22Rv1 (cell line): Measurements from ENCODE around the gene ELP4.
A peak's percentile ranks its signal among the peaks of the same experiment; 100 is the strongest.

Experiments used
- H3K27ac ChIP-seq: fragments of 450-650 bp; 2 replicates; pipeline ENCODE4 v1.5.1; 2017
- ZFX ChIP-seq: fragments of 450-650 bp; IDR thresholded peaks from 2 replicates; pipeline ENCODE4 v1.6.1; 2017; ENCODE audit warnings: antibody characterized with exemption, borderline replicate concordance
- TF ChIP-seq, protein P1 (sequence below): fragments of 450-650 bp; IDR thresholded peaks from 2 replicates; pipeline ENCODE4 v1.5.1; 2017; ENCODE audit warnings: mild to moderate bottlenecking

The ELP4 gene, protein sequence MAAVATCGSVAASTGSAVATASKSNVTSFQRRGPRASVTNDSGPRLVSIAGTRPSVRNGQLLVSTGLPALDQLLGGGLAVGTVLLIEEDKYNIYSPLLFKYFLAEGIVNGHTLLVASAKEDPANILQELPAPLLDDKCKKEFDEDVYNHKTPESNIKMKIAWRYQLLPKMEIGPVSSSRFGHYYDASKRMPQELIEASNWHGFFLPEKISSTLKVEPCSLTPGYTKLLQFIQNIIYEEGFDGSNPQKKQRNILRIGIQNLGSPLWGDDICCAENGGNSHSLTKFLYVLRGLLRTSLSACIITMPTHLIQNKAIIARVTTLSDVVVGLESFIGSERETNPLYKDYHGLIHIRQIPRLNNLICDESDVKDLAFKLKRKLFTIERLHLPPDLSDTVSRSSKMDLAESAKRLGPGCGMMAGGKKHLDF

DNA sequence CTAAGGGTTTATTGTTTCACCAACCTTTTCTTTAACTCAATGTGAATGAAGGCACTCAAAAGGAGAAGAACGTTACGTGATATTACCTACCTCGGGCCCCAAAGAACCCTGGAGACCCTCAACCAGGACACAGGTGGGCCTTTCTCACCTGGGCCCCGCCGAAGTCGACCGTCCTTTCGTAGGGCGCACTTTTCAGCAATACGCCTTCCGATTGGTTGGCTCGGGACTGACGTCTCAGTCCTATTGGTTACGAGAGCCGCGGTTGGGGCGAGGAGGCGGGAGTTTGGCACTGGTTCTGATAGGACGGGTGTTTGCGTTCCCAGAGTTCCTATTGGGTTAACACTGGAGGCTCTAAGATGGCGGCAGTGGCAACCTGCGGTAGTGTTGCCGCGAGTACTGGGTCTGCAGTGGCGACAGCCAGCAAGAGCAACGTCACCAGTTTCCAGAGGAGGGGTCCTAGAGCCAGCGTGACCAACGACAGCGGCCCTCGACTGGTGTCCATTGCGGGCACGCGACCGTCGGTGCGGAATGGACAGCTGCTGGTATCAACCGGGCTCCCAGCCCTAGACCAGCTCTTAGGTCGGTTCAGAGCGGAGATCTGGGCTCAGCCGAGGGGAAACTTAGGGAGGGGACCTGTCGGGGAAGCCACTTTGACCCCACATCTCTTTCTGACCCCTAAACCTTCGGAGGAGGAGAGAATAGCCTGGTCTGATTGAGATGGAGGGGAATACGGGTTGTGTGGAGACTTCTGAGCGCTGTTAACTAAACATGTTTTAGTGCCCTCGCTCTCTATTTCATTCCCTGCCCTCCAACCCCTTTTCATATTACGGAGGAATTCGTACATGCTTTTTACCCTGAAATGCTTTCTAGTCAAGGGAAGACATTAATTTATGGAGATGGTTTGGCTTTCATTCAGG, at the start of gene ELP4, which contains the start of gene IMMP1L:
Gene ELP4 (plus strand): TSS at position 339 of the 917 bp plus-strand sequence. CDS start 18 bp downstream, at position 357.
Gene IMMP1L (minus strand): TSS at position 194 of the 917 bp plus-strand sequence. CDS start 46,346 bp downstream, outside the sequence.
- no peak for TF ChIP-seq ZFX
- TF ChIP-seq, protein P1, sequence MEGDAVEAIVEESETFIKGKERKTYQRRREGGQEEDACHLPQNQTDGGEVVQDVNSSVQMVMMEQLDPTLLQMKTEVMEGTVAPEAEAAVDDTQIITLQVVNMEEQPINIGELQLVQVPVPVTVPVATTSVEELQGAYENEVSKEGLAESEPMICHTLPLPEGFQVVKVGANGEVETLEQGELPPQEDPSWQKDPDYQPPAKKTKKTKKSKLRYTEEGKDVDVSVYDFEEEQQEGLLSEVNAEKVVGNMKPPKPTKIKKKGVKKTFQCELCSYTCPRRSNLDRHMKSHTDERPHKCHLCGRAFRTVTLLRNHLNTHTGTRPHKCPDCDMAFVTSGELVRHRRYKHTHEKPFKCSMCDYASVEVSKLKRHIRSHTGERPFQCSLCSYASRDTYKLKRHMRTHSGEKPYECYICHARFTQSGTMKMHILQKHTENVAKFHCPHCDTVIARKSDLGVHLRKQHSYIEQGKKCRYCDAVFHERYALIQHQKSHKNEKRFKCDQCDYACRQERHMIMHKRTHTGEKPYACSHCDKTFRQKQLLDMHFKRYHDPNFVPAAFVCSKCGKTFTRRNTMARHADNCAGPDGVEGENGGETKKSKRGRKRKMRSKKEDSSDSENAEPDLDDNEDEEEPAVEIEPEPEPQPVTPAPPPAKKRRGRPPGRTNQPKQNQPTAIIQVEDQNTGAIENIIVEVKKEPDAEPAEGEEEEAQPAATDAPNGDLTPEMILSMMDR, result no peak
- H3K27ac ChIP-seq, result peak within 1 kb of the TSS; percentile 73

DNA sequence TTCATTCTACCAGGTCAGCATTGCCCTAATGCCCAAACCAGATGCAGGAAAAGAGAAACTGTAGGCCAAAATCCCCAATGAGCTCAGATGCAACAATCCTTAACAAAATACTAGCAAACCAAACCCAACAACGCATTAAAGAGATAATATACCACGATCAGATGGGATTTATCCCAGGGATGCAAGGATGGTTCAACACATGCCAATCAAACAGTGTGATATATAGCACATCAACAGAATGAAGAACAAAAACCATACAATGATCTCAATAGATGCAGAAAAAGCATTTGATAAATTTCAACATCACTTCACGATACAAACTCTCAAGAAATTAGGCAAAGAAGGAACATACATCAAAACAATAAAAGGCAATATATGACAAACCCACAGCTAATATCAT, 45.1 kb upstream of the ELP4 start:
- no peak for TF ChIP-seq ZFX
- TF ChIP-seq, protein P1, result no peak
- H3K27ac ChIP-seq, result no peak overlapping the region

DNA sequence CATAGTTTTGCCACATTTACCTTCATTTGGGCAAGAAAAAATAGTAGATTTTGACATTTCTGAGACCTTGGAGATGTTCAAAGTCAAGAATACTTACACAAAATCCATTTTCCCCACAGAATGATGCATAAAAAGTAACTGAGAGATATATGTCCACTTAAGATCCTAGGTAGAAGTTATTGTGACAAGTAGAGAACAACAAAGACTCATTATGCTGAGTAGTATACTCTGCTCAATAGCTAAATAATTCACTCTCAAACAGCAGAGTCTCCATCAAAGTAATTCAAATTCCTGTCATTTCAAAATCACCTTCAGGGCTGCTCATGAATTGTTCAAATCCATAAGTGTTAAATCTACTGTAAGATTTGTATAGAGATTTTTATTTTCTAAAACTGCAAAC, 35.5 kb upstream of the ELP4 start:
- H3K27ac ChIP-seq, result no peak overlapping the region
- TF ChIP-seq, protein P1, result no peak
- TF ChIP-seq ZFX, result no peak

DNA sequence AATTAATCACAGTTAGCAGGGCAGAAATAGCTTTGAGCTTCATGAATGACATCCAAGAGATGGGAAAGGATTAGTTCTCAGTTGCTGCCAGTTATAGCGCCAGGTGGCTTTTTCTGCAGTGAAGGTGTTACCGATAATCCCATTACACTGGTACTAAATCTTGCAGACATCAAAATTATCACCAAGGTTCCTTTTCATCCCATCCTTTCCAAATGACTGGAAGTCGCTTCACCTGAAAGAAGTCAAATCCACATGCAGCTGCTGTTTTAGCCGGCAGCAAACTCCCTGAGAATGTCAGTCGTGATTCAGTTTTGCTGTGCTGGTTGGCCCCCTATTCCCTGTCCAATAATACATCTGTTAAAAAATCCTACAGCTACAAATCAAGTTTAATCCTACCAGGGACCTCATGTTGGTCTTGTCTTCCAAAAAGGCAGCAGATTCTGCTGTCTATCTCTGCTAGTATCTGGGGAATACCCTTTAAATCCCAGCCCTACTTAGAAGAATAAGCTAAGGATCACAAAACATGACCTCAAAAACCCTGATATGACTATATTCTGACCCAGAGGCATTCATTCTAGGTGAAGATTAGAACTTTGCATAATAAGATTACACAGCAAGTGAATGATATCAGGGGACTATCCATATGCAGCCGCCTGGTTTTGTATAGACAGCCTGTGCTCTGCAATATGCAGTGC, 31.9 kb upstream of the ELP4 start:
- H3K27ac ChIP-seq, result no peak overlapping the region
- TF ChIP-seq, protein P1, result no peak
- TF ChIP-seq ZFX, result no peak

DNA sequence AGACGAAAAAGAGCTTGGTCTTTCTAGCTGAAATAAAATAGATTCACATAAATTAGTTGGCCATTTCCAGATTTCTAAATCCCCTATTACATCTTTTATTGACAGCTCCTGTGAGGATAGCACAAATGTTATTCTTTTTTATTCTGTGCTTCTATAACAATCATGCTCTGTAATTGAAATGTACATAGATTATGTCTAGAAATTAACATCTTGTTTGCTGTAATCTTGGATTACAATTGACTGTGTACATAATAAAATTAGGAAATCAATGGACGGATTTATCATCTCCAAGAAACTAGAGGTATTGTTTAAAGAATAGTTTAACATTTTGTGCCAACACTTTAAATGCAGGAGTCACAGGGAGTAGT, 31.4 kb upstream of the ELP4 start:
- no peak overlapping the region for H3K27ac ChIP-seq
- no peak for TF ChIP-seq ZFX
- TF ChIP-seq, protein P1, result no peak

DNA sequence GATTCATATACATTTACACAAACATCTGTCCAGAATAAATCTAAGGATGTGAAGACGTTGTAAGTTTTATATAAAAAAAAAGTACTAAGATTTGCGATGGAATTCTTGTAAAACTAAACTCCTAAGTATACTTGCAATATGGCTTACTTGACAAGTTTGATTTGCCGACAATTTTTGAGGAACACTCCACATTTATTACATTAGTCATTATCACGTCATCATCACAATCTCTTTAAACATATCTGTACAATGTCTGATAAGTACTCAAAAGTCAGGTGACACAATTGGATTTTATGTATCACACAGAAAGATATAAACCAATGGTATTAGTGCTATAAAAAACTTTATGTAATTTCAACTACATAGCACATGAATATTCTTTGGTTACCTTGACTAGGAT, 30.5 kb upstream of the ELP4 start:
- TF ChIP-seq, protein P1, result no peak
- no peak for TF ChIP-seq ZFX
- no peak overlapping the region for H3K27ac ChIP-seq
